GM18502 (cell line): ENCODE measurements around the gene EPSTI1.
"Not testable (repeated sequence)": the region's sequence is repeated elsewhere in the genome, so short reads cannot be mapped to it uniquely, and the experiment has no call there.

ENCODE experiments used
- ATAC-seq: cut with Tn5 transposase; IDR thresholded peaks from one replicate; pipeline ENCODE4 v1.9.1; 2021; ENCODE audit warnings: mild to moderate bottlenecking; ENCODE audit not compliant: unreplicated experiment, poor library complexity

Gene EPSTI1

GRCh38 chr13:43006893-43007631 lies 15.0 kb upstream of the EPSTI1 start:
- no peak for ATAC-seq

DNA sequence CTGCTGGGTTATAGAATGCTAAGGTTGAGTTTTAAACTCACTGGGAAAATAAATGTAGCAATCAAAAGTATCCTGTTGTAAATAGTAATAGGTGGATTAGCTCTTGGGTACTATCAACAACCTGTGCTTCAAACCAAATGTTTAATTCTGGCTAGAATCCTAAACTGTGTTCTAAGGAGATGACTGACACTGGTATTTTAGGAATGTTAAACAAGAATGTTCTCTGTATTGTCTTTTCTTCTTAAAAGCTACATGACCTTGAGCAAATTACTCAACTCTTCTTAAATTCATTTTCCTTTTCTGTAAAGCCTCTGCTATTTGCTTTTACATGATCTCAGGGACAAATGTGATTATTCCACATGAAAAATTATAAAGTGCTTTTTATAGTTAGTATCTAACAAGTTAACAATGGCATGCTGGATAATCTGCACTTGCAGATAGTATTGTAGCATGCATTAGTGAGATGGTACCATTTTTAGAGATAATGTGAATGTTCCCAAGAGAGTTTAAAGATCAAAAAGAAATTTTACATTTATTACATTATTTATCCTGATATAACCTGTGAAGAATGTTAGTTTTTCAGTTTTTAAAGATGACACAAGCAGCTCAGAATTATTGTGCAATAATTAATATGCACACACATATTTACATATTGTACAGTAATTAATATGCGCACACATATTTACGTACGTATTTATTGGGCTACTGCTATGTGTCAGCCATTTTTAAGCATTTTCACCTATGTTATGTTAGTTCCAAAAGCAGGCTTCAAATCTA lies 13.6 kb upstream of the EPSTI1 start:
- no peak for ATAC-seq

- no peak for ATAC-seq
Observed at GRCh38 chr13:43003729-43004128, 11.7 kb upstream of the EPSTI1 start.

GRCh38 chr13:43003010-43003409 lies 11.0 kb upstream of the EPSTI1 start:
- ATAC-seq = no peak

GRCh38 chr13:43002021-43002420 lies 10.0 kb upstream of the EPSTI1 start:
- ATAC-seq = no peak

- ATAC-seq = no peak
Observed at GRCh38 chr13:43000676-43001075, 8.6 kb upstream of the EPSTI1 start.

DNA sequence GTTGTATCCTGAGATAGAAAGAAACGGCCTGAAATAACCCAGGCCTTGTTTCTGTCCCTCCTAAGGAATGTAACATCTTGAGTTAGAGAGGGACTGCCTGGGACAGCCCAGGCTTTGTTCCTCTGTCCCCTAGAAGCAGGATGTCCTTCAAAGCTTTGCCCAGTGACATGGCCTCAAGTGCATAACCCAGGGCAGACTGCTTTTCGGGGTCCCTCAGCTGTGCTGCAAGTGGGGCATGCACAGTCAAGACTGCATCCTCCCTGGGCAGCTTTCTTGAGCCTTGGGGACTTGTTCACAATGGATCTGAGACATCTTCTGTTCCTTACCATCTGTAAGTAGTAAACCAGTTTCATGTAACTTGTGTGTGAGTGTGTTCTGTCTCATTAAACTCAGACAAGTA lies 7.5 kb upstream of the EPSTI1 start:
- no peak for ATAC-seq

GRCh38 chr13:42997381-42997780 lies 5.3 kb upstream of the EPSTI1 start:
- peak; percentile 62 for ATAC-seq

DNA sequence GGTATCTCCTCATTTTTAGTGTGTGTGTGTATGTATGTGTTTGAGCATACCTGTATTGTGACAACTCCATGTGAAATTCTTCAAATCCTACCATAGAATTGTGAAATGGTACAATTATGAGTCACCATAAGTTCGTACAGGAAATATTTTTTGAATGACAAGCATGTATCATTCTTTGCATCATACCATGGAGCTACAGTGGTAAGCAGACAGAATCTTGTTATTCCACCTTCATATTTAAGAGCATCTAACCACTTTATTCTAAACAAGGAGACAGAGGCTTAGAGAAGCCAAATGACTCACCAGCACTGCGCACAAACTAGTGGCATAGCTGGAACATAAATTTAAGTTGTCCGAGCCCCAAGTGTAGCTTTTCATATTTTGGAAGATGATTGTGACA lies 4.5 kb upstream of the EPSTI1 start:
- no peak for ATAC-seq

DNA sequence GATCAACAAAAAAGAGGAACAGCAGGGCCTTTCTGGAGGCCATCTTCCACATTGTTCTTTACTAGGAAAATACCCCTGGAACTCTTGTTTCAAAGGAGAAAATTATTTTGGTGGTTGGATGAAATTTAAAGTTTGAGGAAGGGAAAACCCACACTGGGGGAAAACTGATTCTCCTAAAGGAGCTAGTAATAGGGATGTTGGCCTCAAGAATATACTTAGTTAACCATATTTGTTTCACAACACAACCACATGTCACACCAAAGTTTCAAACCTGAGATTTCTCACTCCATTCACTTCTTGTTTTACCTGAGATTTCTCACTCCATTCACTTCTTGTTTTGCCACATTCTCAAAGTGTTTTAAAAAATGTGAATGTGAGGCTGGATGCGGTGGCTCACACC lies 2.8 kb upstream of the EPSTI1 start:
- no peak for ATAC-seq

DNA sequence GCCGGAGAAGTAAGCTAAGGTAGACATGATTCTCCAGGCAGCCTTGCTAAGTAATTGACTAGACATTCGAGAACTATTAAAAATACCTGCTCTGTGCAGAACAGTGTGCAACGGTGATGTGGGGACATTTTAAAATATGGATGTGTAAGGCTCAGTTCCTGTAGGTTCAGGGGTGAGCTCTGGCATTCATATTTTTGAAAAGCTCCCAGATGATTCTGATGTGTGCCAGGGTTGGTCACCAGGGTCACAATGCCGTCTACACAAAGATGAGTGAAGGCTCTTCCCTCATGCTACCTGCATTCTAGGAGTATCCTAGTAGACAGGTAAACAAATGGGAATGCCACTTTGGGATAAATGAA lies 702 bp upstream of the EPSTI1 start:
- ATAC-seq = peak; percentile 13

DNA sequence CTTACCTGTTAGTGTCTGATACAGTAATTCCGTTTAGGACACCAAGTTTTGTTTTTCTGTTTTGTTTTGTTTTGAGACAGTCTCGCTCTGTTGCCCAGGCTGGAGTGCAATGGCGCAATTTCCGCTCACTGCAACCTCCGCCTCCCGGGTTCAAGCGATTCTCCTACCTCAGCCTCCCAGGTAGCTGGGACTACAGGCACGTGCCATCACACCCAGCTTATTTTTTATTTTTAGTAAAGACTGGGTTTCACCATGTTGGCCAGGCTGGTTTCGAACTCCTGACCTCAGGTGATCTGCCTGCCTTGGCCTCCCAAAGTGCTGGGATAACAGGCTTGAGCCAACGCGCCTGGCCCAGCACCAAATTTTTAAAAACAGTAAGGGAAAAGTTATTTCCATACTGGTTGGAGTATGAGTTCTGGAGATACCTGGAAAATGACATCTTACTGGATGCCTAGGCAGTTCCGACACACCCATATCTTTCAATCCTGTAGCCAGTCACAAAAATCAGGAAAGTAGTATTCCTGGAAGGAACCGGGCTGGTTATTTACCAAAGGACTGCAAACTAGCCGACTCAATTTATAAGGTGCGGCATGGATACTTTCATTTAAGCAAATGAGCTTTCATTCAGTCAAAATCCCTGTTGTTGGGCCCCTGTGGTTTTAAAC lies 676 bp downstream of the EPSTI1 start:
- not testable (repeated sequence) for ATAC-seq

DNA sequence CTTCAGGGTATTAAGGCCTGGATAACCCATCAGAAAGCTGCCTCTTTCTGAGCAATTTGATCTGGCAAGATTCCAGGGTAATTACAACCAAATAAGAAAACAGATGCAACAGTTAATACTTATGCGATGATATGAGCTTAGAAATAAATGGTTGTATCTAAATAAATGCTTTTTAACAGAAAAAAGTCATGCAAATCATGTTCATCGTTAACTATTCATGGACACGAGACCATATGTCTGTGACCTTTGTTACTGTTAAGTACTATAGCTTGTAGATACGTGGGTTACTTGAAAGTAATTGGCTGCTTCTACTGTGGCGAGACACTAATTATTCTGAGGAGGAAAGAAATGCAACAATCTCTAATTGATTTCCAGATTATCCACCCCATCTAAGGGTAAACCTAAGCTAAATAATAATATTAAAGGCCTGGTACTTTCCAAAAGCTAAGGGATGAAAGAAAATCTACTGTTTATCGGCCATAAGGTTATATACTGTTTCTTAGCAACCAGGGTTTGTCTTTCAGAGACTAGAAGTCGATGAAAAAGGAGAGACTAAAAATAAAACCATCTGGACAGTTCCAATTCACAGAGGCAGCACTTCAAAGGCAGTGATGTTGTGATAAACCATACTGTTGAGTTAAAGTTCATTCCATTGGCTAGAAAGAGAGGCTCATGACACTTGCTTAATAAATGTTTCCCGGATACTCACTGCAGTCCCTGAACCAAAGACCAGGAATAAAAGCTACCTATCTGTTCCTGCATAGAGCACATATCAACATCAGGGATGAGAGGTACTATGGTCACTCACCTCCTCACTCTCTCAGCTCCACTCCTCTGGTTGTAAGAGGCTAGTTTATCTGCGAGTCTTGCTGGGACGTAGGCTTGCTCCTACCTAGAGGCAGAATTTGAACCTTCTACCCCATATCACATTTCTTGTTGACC lies 1.5 kb downstream of the EPSTI1 start:
- ATAC-seq = no peak

DNA sequence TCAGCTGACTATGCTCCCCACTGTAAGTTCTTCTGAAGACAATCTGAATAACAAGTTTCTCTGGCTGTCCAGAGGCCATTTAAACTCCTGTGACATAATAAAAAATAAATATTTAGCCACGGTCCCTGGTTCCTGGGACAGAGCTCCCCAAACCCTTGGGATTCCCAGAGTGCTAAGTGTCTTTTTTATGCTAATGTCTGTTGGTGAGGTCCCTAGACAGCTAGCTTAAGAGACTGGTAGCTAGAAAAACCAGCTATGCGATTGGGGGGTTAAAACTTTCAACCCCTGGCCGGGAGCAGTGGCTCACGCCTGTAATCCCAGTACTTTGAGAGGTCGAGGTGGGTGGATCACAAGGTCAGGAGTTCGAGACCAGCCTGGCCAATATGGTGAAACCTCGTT lies 5.9 kb downstream of the EPSTI1 start:
- no peak for ATAC-seq

GRCh38 chr13:42985312-42986175 lies 6.5 kb downstream of the EPSTI1 start:
- no peak for ATAC-seq

GRCh38 chr13:42984691-42985090 lies 7.3 kb downstream of the EPSTI1 start:
- no peak for ATAC-seq

GRCh38 chr13:42984026-42984425 lies 8.0 kb downstream of the EPSTI1 start:
- no peak for ATAC-seq

GRCh38 chr13:42981853-42982252 lies 10.2 kb downstream of the EPSTI1 start:
- no peak for ATAC-seq

DNA sequence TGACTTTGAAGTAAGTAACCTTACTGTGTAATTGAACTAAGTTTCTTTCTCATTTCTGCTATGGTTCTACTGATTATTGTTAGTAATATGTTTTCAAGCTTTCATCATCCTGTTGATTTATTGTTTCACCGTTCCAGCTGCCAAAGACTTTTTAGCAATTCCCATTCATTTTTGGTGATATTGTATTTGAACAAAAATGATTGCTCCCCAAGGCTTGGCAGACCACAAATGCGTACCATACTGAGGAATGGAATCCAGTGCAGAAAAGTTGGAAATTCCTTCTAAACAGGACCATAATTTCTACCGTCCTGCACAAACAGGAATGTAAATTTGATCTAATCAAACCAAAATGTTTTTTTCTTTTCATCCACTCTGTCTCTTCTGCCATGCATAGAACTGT lies 10.7 kb downstream of the EPSTI1 start:
- ATAC-seq = no peak
